Loucy (cell line): ENCODE data around the gene DNAJC16.

Experiments used
- H2AFZ ChIP-seq: fragments of 200-600 bp; sonication (generic); 2 replicates; pipeline ENCODE4 v1.6.0; 2016; ENCODE audit warnings: antibody characterized with exemption, mild to moderate bottlenecking, low read length, moderate library complexity
- H3F3A ChIP-seq: fragments of 200-600 bp; 2 replicates; pipeline ENCODE4 v1.6.0; 2016; ENCODE audit warnings: antibody characterized with exemption, low read depth, mild to moderate bottlenecking
- H3K27me3 ChIP-seq: fragments of 200-600 bp; sonication (generic); 2 replicates; pipeline ENCODE4 v1.6.1; 2014; ENCODE audit warnings: low read length, mild to moderate bottlenecking; ENCODE audit not compliant: insufficient read depth, poor library complexity, severe bottlenecking
- H3K36me3 ChIP-seq: fragments of 200-600 bp; sonication (generic); 2 replicates; pipeline ENCODE4 v1.6.1; 2016; ENCODE audit warnings: low read length; ENCODE audit not compliant: insufficient read depth
- H3K4me1 ChIP-seq: fragments of 200-600 bp; sonication (generic); 2 replicates; pipeline ENCODE4 v1.5.1; 2014; ENCODE audit warnings: low read length, mild to moderate bottlenecking; ENCODE audit not compliant: insufficient read depth, poor library complexity, severe bottlenecking
- H3K4me2 ChIP-seq: fragments of 200-600 bp; sonication (generic); 2 replicates; pipeline ENCODE4 v1.6.0; 2014; ENCODE audit warnings: antibody characterized with exemption, low read length, low read depth, mild to moderate bottlenecking; ENCODE audit not compliant: poor library complexity, severe bottlenecking
- H3K4me3 ChIP-seq: fragments of 200-600 bp; sonication (generic); 2 replicates; pipeline ENCODE4 v1.5.1; 2014; ENCODE audit warnings: low read length, mild to moderate bottlenecking, mixed read lengths; ENCODE audit not compliant: poor library complexity, severe bottlenecking
- H3K79me2 ChIP-seq: fragments of 200-600 bp; sonication (generic); 2 replicates; pipeline ENCODE4 v1.6.1; 2014; ENCODE audit warnings: low read length; ENCODE audit not compliant: insufficient read depth
- H3K9ac ChIP-seq: fragments of 200-600 bp; sonication (generic); 2 replicates; pipeline ENCODE4 v1.6.0; 2014; ENCODE audit warnings: mild to moderate bottlenecking, low read depth, low read length, moderate library complexity; ENCODE audit not compliant: poor library complexity, severe bottlenecking
- H3K9me2 ChIP-seq: fragments of 200-600 bp; sonication (generic); replicated peaks from 2 replicates; pipeline ENCODE4 v1.6.1; 2016; ENCODE audit warnings: low read depth, low read length, mixed read lengths
- H3K9me3 ChIP-seq: fragments of 200-600 bp; sonication (generic); 2 replicates; pipeline ENCODE4 v1.6.1; 2014; ENCODE audit warnings: mild to moderate bottlenecking, antibody characterized with exemption, low read length, low read depth; ENCODE audit not compliant: insufficient read depth
- H4K20me1 ChIP-seq: fragments of 200-600 bp; sonication (generic); 2 replicates; pipeline ENCODE4 v1.6.0; 2014; ENCODE audit warnings: antibody characterized with exemption, low read length, mild to moderate bottlenecking; ENCODE audit not compliant: insufficient read depth, poor library complexity, severe bottlenecking
- CTCF ChIP-seq: fragments of 200-600 bp; sonication (generic); conservative IDR thresholded peaks from 2 replicates; pipeline ENCODE4 v1.5.1; 2014; ENCODE audit warnings: mild to moderate bottlenecking, antibody characterized with exemption, low read length
- EZH2phosphoT487 ChIP-seq: fragments of 200-600 bp; IDR thresholded peaks from 2 replicates; pipeline ENCODE4 v1.6.1; 2018; ENCODE audit warnings: antibody characterized with exemption, mild to moderate bottlenecking, moderate library complexity, borderline replicate concordance

DNAJC16 gene

GRCh38 chr1:15525050-15526020 lies 1.3 kb upstream of the DNAJC16 start:
- no peaks in the 10 kb centered on the region for H3K27me3 ChIP-seq
- no peaks in the 10 kb centered on the region for H3K9me2 ChIP-seq
- peak overlapping the region; percentile 76 for H3K4me2 ChIP-seq
- peaks cover 4% of the 10 kb centered on the region for H4K20me1 ChIP-seq
- H3K79me2 ChIP-seq: peaks cover 31% of the 10 kb centered on the region
- H3K36me3 ChIP-seq: no peaks in the 10 kb centered on the region
- H3K4me3 ChIP-seq: peak overlapping the region; percentile 79
- H3K4me1 ChIP-seq: peaks cover 37% of the 10 kb centered on the region
- H3K9ac ChIP-seq: peak overlapping the region; percentile 51
- H2AFZ ChIP-seq: peak overlapping the region; percentile 90
- H3F3A ChIP-seq: peaks cover 7% of the 10 kb centered on the region; the same call in 1 of the 2 replicates
- H3K9me3 ChIP-seq: no peaks in the 10 kb centered on the region
- TF ChIP-seq CTCF (no peak), EZH2phosphoT487 (no peak)

GRCh38 chr1:15526021-15526489 lies 593 bp upstream of the DNAJC16 start:
- Histone ChIP-seq H3K9me2 (no peaks in the 10 kb centered on the region), H3K36me3 (no peaks in the 10 kb centered on the region), H3K9ac (peak overlapping the region; percentile 51), H2AFZ (peak overlapping the region; percentile 90; the same call in 1 of the 2 replicates), H3K4me1 (peaks cover 37% of the 10 kb centered on the region), H3K4me2 (peak overlapping the region; percentile 76), H3K4me3 (peak overlapping the region; percentile 79), H3K27me3 (no peaks in the 10 kb centered on the region), H3K79me2 (peaks cover 31% of the 10 kb centered on the region), H4K20me1 (peaks cover 4% of the 10 kb centered on the region), H3K9me3 (no peaks in the 10 kb centered on the region), H3F3A (peaks cover 7% of the 10 kb centered on the region; the same call in 1 of the 2 replicates)
- no peak for TF ChIP-seq EZH2phosphoT487
- no peak; the same call in 1 of the 2 replicates for TF ChIP-seq CTCF

- no peaks in the 10 kb centered on the region for H3K27me3 ChIP-seq
- peaks cover 2% of the 10 kb centered on the region; the same call in 1 of the 2 replicates for H3F3A ChIP-seq
- H3K9me2 ChIP-seq: no peaks in the 10 kb centered on the region
- H3K4me1 ChIP-seq: peaks cover 12% of the 10 kb centered on the region
- no peak overlapping the region for H2AFZ ChIP-seq
- H3K4me2 ChIP-seq: no peak overlapping the region
- no peak overlapping the region for H3K9ac ChIP-seq
- H3K4me3 ChIP-seq: no peak overlapping the region
- peaks cover 13% of the 10 kb centered on the region for H3K79me2 ChIP-seq
- peaks cover 4% of the 10 kb centered on the region for H4K20me1 ChIP-seq
- no peaks in the 10 kb centered on the region for H3K9me3 ChIP-seq
- no peak for TF ChIP-seq CTCF
- no peaks in the 10 kb centered on the region for H3K36me3 ChIP-seq
These were observed 4.4 kb downstream of the DNAJC16 start for GRCh38 chr1:15531003-15531402.
